HG03354 (cell line): Measurements from ENCODE around the gene WDR26.

Experiments
- ATAC-seq: cut with Tn5 transposase; IDR thresholded peaks from one replicate; pipeline ENCODE4 v1.9.1; 2021; ENCODE audit warnings: mild to moderate bottlenecking; ENCODE audit not compliant: unreplicated experiment, poor library complexity, severe bottlenecking

WDR26 gene

DNA sequence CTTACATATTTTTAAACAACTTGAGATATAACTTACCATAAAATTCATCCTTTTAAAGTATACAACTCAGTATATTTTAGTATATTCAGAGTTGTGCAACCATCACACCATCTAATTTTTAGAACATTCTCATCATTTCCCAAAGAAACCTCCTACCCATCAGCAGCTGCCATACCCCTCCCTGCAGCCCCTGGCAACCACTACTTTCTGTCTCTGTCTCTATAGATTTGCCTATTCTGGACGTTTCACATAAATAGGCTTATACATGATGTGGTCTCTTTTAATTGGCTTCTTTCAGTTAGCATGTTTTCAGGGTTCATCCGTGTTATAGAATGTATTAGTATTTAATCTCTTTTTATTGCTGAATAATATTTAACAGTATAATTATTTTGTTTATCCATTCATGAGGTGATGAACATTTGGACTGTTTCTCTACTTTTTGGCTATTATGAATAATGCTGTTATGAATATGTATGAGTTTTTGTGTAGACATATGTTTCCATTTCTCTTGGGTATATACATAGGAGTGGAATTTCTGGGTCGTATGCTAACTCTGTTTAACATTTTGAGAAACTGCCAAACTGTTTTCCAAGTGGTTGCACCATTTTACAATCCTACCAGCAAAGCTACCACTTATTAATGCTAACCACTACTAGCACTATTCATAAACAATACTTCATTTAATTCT is 29.5 kb downstream of the WDR26 start:
- ATAC-seq, result no peak

- ATAC-seq, result no peak
These were observed 32.0 kb downstream of the WDR26 start for GRCh38 chr1:224402472-224403036.

- no peak for ATAC-seq
These were observed 34.7 kb downstream of the WDR26 start for GRCh38 chr1:224399887-224400286.

DNA sequence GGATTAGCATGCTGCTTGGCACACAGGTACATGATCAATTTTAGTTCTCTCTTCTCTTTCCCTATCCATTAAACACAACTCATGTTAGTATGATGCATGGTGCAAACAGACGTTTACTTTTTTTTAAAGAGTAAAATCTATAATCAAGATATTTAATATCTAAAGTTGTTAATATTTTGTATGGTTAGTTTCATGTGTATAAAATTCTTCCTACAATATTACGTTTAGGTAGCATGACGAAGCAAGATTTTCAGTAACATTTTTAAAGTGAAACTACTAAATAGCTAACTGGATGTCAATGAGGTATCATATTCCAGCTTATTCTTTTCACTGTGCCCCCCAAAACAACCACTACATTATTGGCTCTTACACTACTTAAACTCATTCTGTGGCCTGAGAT is 41.3 kb downstream of the WDR26 start:
- no peak for ATAC-seq

DNA sequence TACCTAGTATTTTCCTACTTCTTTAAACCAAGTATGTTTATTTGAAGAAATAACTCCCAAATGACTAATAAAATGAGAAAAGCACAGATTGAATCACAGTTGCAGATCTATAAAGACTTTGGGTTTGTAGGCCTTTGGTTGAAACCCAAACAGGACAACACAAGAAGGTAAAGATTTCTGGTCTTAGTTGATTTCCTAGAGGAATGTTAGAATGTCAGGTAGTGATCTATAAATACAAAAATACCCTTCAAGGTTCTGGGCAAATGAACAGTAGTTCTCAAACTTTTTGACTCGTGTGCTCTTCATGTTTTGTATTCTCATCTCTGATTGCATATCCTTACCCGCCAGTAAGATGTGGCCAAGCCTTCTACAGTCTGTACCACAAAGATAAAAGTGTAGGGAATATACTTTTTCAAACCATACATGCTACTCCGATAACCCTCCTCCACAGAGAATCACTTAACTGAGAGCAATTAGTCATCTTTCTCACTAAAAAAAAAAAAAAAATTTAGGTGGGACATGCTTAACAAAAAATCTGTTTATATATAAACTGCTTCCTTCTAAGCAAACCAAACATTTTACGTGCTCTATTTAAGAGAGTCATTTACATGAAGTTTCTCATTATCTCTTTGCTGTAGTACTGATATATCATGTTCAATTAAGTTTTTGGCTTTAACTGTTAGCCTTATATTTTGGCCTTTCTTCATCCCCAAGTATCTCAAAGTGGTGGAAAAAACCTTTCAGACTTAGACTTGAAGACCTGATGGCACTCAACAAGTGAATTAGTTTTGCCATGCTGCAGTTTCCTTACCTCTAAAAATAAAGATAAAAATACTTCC is 42.0 kb downstream of the WDR26 start:
- no peak for ATAC-seq

DNA sequence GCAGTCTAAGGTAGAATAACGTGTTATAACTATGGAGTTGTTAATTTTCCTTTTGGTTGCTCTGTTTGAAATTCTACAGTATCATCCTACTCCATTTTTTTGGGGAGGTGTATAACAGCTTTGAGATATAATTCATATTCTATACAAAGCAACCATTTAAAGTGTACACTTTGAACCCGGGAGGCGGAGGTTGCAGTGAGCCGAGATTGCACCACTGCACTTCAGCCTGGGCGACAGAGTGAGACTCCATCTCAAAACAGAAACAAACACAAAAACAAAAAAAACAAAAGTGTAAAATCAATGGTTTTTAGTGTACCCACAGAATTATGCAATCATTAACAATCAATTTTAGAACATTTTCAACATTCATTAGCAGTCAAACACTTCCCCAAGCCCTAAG is 44.1 kb downstream of the WDR26 start:
- ATAC-seq, result no peak

DNA sequence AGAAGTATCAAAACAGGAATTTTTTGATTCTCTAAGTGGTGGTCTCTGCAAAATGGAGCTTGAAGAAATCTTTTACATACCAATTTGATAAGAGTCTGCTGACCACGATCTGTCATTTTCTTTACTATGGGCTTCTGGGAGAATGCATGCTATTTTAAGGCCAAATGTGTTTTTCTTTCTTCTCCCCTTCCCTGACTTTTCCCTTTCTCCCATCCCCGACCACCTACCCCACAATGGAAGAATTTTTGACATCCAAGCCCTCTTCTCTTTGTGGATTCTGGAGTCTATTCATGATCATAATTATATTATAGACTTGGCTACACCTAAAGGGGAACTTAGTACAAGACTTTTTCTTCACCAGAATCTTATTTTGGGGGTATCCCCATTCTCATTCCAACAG is 46.7 kb downstream of the WDR26 start:
- no peak for ATAC-seq

- no peak for ATAC-seq
These were observed 47.2 kb downstream of the WDR26 start for GRCh38 chr1:224387302-224387912.

GRCh38 chr1:224383218-224383617 is 51.4 kb downstream of the WDR26 start:
- no peak for ATAC-seq

- no peak for ATAC-seq
These were observed 52.6 kb downstream of the WDR26 start for GRCh38 chr1:224381880-224382548.

DNA sequence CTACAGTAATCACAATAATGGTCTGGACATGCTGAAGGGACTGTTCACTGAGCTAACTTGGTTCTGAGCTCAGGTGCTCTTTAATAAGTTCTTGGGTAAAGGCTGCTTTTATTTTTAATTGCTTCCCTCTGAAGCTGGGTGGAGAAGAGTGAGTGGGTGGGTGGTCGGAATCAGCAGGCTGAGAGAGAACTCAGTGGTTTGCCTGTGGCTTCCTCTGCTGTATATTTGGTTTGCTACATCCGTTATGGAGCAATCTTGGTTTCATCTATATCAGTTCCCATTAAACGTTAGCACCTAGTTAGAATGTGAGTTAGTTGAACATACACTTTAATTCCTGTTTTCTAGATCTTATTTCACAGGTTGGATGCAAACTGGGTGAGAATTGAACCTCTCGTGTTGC is 54.6 kb downstream of the WDR26 start:
- ATAC-seq, result peak; percentile 62

GRCh38 chr1:224378855-224379631 is 55.6 kb downstream of the WDR26 start:
- no peak for ATAC-seq

- ATAC-seq, result peak; percentile 59
These were observed 57.0 kb downstream of the WDR26 start for GRCh38 chr1:224377676-224378006.

DNA sequence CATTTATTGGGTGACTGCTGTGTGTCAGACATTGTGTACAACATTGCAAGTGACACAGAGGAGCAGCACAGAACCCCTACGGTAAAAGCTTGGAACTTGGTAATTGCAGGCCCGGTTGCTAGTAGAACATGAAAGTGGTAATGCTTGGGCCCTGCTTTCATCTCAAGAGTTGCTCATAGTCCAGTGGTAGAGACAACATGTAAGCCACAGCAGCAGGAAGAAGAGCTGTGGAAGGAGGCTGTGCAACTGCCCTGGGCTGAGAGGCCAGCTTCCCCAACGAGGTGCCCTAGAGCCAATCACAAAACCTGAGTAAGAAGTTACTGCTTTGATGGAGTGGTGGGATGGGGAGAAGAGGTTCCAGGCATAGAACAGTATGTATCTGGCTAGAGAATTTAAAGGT is 59.5 kb downstream of the WDR26 start:
- no peak for ATAC-seq

GRCh38 chr1:224373008-224373590 is 61.5 kb downstream of the WDR26 start:
- no peak for ATAC-seq

- no peak for ATAC-seq
These were observed 66.2 kb downstream of the WDR26 start for GRCh38 chr1:224368409-224368808.

GRCh38 chr1:224359207-224359606 is 75.4 kb downstream of the WDR26 start:
- no peak for ATAC-seq

- ATAC-seq, result no peak
These were observed 76.4 kb downstream of the WDR26 start for GRCh38 chr1:224358237-224358636.

DNA sequence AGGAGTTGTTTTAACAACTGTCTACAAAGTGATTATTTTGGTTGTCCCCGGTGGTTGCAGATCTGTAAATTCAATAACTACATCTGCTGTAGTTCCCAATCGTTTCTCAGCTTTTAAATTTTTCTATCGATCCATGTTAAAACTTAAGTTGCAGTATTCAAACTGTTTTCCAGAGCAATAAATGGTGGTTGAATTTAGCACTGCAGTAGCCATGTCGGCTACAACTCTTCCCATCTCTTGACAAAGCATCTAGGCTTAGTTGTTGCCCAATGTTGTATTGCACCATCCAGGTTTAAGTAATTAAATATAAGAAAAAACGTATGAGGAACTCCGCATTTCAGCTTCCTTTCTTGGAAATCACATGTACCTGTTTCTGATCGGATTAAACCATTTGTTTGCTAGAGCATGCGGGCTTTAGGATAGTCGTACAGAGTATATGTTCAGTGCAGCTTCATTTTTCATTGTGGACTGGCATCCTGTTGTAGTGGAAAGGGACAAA is 76.9 kb downstream of the WDR26 start:
- ATAC-seq, result no peak
